CD4-positive, alpha-beta T cell (primary cell): Measurements from ENCODE around the gene CALB2. TPM values are rescaled to one million over a fixed set of nuclear protein-coding genes. Genes with fewer than 3 reads are reported as not detected.

Source experiments
- ATAC-seq: fragments of 200-7000 bp; cut with Tn5 transposase; one replicate; pipeline ENCODE4 v1.10.0; 2022; ENCODE audit warnings: mild to moderate bottlenecking; ENCODE audit not compliant: poor library complexity
- CTCF ChIA-PET: fragments of 350-600 bp; sonication (Branson Sonifier 250); formaldehyde crosslinking; loops from one replicate; lab custom pipeline; 2021; ENCODE audit warnings: antibody characterized with exemption, inconsistent platforms; lab: Charles Lee
- POLR2A ChIA-PET: fragments of 350-600 bp; sonication (Branson Sonifier 250); formaldehyde crosslinking; loops from one replicate; lab custom pipeline; 2021; ENCODE audit warnings: antibody characterized with exemption, inconsistent platforms; lab: Charles Lee
- DNase-seq, 14 experiments: peaks; one replicate each; pipeline ENCODE4 v3.0.0-alpha.2; 2013 to 2020; ENCODE audit warnings: mixed read lengths in 2 of 14
- H3K27ac ChIP-seq, 2 donors: one replicate each; pipeline versions ENCODE4 v1.5.1 to v1.7.0; 2013; ENCODE audit warnings: low read length in 2 of 2, low read depth in 1 of 2, mild to moderate bottlenecking in 1 of 2
- H3K27me3 ChIP-seq, 2 experiments: 1 replicate in 1 of 2; 2 replicates in 1 of 2; pipeline versions ENCODE4 v1.6.1 to v1.7.0; 2013; ENCODE audit warnings: low read length in 2 of 2, control low read depth in 1 of 2, mild to moderate bottlenecking in 1 of 2, moderate library complexity in 1 of 2; ENCODE audit not compliant: insufficient read depth in 2 of 2, control insufficient read depth in 1 of 2
- H3K36me3 ChIP-seq: one replicate; pipeline ENCODE4 v1.6.1; 2013; ENCODE audit warnings: low read length, control low read depth; ENCODE audit not compliant: insufficient read depth
- H3K4me1 ChIP-seq: one replicate; pipeline ENCODE4 v1.6.1; 2013; ENCODE audit warnings: low read length, control low read depth; ENCODE audit not compliant: insufficient read depth
- H3K4me3 ChIP-seq: one replicate; pipeline ENCODE4 v1.5.1; 2013; ENCODE audit warnings: mild to moderate bottlenecking, low read length, moderate library complexity
- H3K9me3 ChIP-seq, 2 experiments: 1 replicate in 1 of 2; 2 replicates in 1 of 2; pipeline versions ENCODE4 v1.6.1 to v1.7.0; 2013; ENCODE audit warnings: low read length in 2 of 2, mild to moderate bottlenecking in 2 of 2, control low read depth in 1 of 2, moderate library complexity in 1 of 2; ENCODE audit not compliant: control insufficient read depth in 1 of 2, insufficient read depth in 1 of 2
- H3K27ac Mint-ChIP-seq: one replicate; pipeline ENCODE4 v1.8.0; 2020; ENCODE audit warnings: mixed read lengths
- H3K27me3 Mint-ChIP-seq: one replicate; pipeline ENCODE4 v1.8.0; 2021; ENCODE audit warnings: mixed read lengths
- H3K36me3 Mint-ChIP-seq: one replicate; pipeline ENCODE4 v1.8.0; 2021; ENCODE audit warnings: low read depth, mixed read lengths
- H3K4me1 Mint-ChIP-seq: one replicate; pipeline ENCODE4 v1.8.0; 2021; ENCODE audit warnings: low read depth, mixed read lengths
- H3K4me3 Mint-ChIP-seq: one replicate; pipeline ENCODE4 v1.8.0; 2020; ENCODE audit warnings: mild to moderate bottlenecking, mixed read lengths
- H3K9me3 Mint-ChIP-seq: one replicate; pipeline ENCODE4 v1.8.0; 2020; ENCODE audit warnings: mixed read lengths
- intact Hi-C, 2 experiments: fragments of 100-400 bp; cut with DNase I in 1 of 2; cut with micrococcal nuclease in 1 of 2; formaldehyde crosslinking; loops; one replicate each; pipeline versions ENCODE4 v1.15.1 to v1.9.0; 2023 to 2025; cut with DNase I, micrococcal nuclease
- total RNA-seq, 174 experiments: library from RNA in 2 of 174; stranded (reverse) in 2 of 174; gene quantifications; one replicate each; pipeline ENCODE4 v1.2.3 and lab custom pipeline; 2021 to 2026
- TF ChIP-seq, protein P1 (sequence below): fragments of 200-600 bp; IDR thresholded peaks from one replicate; pipeline ENCODE4 v1.8.0; 2022; ENCODE audit warnings: antibody characterized with exemption, mild to moderate bottlenecking

Gene CALB2
- total RNA-seq, 2 experiments from 2014 or later = not detected

DNA sequence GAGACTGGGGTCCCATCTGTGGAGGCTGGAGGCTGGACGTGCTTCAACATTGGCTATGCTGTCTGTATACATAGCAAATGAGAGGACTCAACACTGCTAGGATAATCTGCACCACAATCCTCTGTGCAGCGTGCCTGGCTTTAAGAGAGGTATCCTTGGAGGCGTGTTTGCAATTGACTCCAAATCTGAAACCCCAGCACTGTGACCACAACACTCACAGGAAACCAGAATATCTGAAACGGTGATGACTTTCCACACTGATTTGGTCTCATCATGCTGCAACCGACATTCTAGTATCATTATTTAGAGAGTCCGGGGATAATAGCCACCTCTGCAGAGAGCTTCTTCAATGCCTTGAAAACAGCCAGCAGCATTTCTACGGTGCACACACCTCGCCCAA, 48.2 kb downstream of the CALB2 start:
- no peak for ATAC-seq
- H3K36me3 Mint-ChIP-seq = no peaks in the 10 kb centered on the region
- intact Hi-C loops = no loop called here
- no peak overlapping the region for H3K4me3 ChIP-seq
- H3K9me3 Mint-ChIP-seq = no peaks in the 10 kb centered on the region
- peaks cover 57% of the 10 kb centered on the region for H3K27me3 Mint-ChIP-seq
- H3K27me3 ChIP-seq = peaks cover 10 to 26% of the 10 kb centered on the region in 2 experiments
- POLR2A ChIA-PET = no interaction called here
- CTCF ChIA-PET = no interaction called here
- TF ChIP-seq, protein P1, sequence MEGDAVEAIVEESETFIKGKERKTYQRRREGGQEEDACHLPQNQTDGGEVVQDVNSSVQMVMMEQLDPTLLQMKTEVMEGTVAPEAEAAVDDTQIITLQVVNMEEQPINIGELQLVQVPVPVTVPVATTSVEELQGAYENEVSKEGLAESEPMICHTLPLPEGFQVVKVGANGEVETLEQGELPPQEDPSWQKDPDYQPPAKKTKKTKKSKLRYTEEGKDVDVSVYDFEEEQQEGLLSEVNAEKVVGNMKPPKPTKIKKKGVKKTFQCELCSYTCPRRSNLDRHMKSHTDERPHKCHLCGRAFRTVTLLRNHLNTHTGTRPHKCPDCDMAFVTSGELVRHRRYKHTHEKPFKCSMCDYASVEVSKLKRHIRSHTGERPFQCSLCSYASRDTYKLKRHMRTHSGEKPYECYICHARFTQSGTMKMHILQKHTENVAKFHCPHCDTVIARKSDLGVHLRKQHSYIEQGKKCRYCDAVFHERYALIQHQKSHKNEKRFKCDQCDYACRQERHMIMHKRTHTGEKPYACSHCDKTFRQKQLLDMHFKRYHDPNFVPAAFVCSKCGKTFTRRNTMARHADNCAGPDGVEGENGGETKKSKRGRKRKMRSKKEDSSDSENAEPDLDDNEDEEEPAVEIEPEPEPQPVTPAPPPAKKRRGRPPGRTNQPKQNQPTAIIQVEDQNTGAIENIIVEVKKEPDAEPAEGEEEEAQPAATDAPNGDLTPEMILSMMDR = no peak
- H3K4me1 Mint-ChIP-seq = no peaks in the 10 kb centered on the region
- no peak overlapping the region for H3K27ac Mint-ChIP-seq
- H3K27ac ChIP-seq = no peak overlapping the region
- peaks cover 5% of the 10 kb centered on the region for H3K4me1 ChIP-seq
- H3K36me3 ChIP-seq = no peaks in the 10 kb centered on the region
- H3K4me3 Mint-ChIP-seq = no peak overlapping the region
- peaks cover 0 to 18% of the 10 kb centered on the region in 2 experiments for H3K9me3 ChIP-seq
- no peak for DNase-seq

DNA sequence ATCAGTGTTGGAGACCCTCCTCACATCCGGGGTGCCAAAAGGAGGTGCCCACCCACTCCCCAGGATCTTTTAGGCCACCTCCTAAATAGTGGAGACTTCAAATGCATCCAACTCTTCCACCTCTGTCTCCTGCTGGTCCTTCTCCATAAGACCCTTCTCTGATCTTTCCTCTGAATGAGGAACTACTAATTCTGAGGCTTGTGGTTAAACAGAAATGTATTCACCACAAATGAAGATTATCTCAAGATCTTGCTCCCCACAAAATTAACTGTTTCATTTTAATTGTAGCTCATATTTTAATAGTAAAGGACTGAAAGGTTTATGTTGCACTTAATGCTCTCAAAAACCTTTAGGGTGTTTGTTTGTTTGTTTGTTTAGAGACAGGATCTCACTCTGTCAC, 49.2 kb downstream of the CALB2 start:
- DNase-seq (no peak), ATAC-seq (no peak)
- H3K9me3 ChIP-seq = peaks cover 0 to 18% of the 10 kb centered on the region in 2 experiments
- ChIA-PET CTCF (no interaction called here), POLR2A (no interaction called here)
- Mint-ChIP-seq H3K4me1 (peaks cover 3% of the 10 kb centered on the region), H3K36me3 (no peaks in the 10 kb centered on the region), H3K27me3 (peaks cover 58% of the 10 kb centered on the region), H3K4me3 (no peak overlapping the region), H3K9me3 (no peaks in the 10 kb centered on the region), H3K27ac (no peak overlapping the region)
- peaks cover 9 to 30% of the 10 kb centered on the region in 2 experiments for H3K27me3 ChIP-seq
- no peak overlapping the region for H3K27ac ChIP-seq
- H3K36me3 ChIP-seq = no peaks in the 10 kb centered on the region
- H3K4me3 ChIP-seq = no peak overlapping the region
- TF ChIP-seq, protein P1 = no peak
- intact Hi-C loops = no loop called here
- H3K4me1 ChIP-seq = peaks cover 11% of the 10 kb centered on the region

DNA sequence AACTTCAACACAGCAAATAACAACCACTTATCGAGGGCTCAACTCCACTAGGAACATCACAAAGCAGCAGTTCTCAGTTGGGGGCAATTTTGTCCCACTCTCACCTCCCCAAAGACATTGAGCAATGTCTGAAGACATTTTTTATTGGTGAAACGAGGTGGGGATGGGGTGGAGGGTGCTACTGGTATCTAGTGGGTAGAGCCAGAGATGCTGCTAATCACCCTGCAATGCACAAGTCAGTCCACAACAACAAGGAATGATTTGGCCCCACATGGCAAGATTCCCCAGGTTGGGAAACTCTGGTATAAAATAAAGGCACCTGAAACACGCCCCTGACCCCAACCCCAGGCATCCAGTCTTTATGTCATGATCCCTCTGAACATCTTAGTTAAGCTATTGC, 50.0 kb downstream of the CALB2 start:
- H3K27ac Mint-ChIP-seq = no peak overlapping the region
- Histone ChIP-seq H3K27me3 (peaks cover 9 to 30% of the 10 kb centered on the region in 2 experiments), H3K36me3 (no peaks in the 10 kb centered on the region), H3K27ac (no peak overlapping the region), H3K4me1 (peaks cover 13% of the 10 kb centered on the region), H3K9me3 (peaks cover 0 to 12% of the 10 kb centered on the region in 2 experiments), H3K4me3 (no peak overlapping the region)
- DNase-seq (no peak), ATAC-seq (no peak)
- intact Hi-C loops = no loop called here
- CTCF ChIA-PET = no interaction called here
- H3K4me3 Mint-ChIP-seq = no peak overlapping the region
- H3K9me3 Mint-ChIP-seq = no peaks in the 10 kb centered on the region
- POLR2A ChIA-PET = no interaction called here
- peaks cover 5% of the 10 kb centered on the region for H3K4me1 Mint-ChIP-seq
- H3K36me3 Mint-ChIP-seq = no peaks in the 10 kb centered on the region
- peaks cover 62% of the 10 kb centered on the region for H3K27me3 Mint-ChIP-seq
- TF ChIP-seq, protein P1 = no peak
